ENCODE data around the gene CFAP141. TPM values are rescaled to one million over a fixed set of nuclear protein-coding genes. Genes with fewer than 3 reads are reported as not detected.

CFAP141 gene
- total RNA-seq, 2 donors from 2014 or later = not detected

GRCh38 chr1:154151311-154151710 lies 54.8 kb downstream of the CFAP141 start:
- Histone ChIP-seq H3K27me3 (replicated peaks; ENCODE audit: insufficient read depth) (no peaks in the 10 kb centered on the region), H3K9me3 (no peaks in the 10 kb centered on the region), H3K27ac (no peak overlapping the region), H3K4me3 (no peak overlapping the region), H3K4me1 (replicated peaks) (peaks cover 3% of the 10 kb centered on the region), H3K36me3 (no peaks in the 10 kb centered on the region)
- no peak for DNase-seq (ENCODE audit: low spot score)
- TF ChIP-seq POLR2A (IDR thresholded peaks at IDR 0.05) (no peak), POLR2AphosphoS5 (IDR thresholded peaks at IDR 0.05) (no peak), CTCF (IDR thresholded peaks at IDR 0.05) (no peak)
- intact Hi-C loops (cut with DNase I) = no loop called here

MicroRNA genes within 50 kb of the gene (microRNA counts, 767-probe panel; counts per million panel counts)
- 0 to 431 counts per million in 2 donors for microRNA hsa-miR-190b

Small RNAs within 50 kb of the gene (microRNA-seq; reads per million reads assigned to microRNA genes)
- gene MIR190B = 39.3 reads per million, percentile 65 among the genes with 10 or more reads in this experiment

Small RNAs within 50 kb of the gene (small RNA-seq; reads per million reads assigned to genes)
- 3.3 to 8.9 reads per million in 2 donors for gene MIR190B

Other genes starting within 250 kb of the CFAP141 start
- gene CRTC2, start 247.7 kb downstream of the CFAP141 start, total RNA-seq = 10 to 100 TPM; 18.5 to 30.2 TPM
- gene SLC39A1, start 242.8 kb downstream of the CFAP141 start, total RNA-seq = 100 to 1,000 TPM in 1 of 2 donors, 10 to 100 TPM in 1; 88.6 to 122 TPM
- 100 to 1,000 TPM; 109 to 386 TPM for gene CREB3L4, start 238.4 kb downstream of the CFAP141 start, total RNA-seq
- gene JTB, start 228.7 kb downstream of the CFAP141 start, total RNA-seq = 100 to 1,000 TPM; 234 to 404 TPM
- gene RAB13, start 220.0 kb downstream of the CFAP141 start, total RNA-seq = 10 to 100 TPM; 49.1 to 49.3 TPM
- gene RPS27, start 215.6 kb downstream of the CFAP141 start, total RNA-seq = 1,000 to 10,000 TPM; 1,937 to 3,992 TPM
- gene NUP210L, start 51.3 kb downstream of the CFAP141 start, total RNA-seq = 1 to 10 TPM in 1 of 2 donors, under 1 TPM in 1; 0.05 to 5.7 TPM
- gene TPM3, start 14.2 kb downstream of the CFAP141 start, total RNA-seq = 100 to 1,000 TPM; 147 to 277 TPM
- 100 to 1,000 TPM in 1 of 2 donors, 10 to 100 TPM in 1; 51.1 to 121 TPM for gene UBAP2L, start 14.6 kb upstream of the CFAP141 start, total RNA-seq
- 10 to 100 TPM; 95.2 to 96.6 TPM for gene HAX1, start 66.3 kb upstream of the CFAP141 start, total RNA-seq
- under 1 TPM; 0.27 to 0.85 TPM for gene AQP10, start 114.8 kb upstream of the CFAP141 start, total RNA-seq
- 100 to 1,000 TPM in 1 of 2 donors, 10 to 100 TPM in 1; 88.9 to 171 TPM for gene ATP8B2, start 119.2 kb upstream of the CFAP141 start, total RNA-seq
- 10 to 100 TPM; 70.1 to 80.7 TPM for gene IL6R, start 199.0 kb upstream of the CFAP141 start, total RNA-seq